Mesenchymal stem cell (in vitro differentiated cells and primary cell): Measurements from ENCODE around the gene DACT2.

Source experiments
- DNase-seq: peaks from one replicate; pipeline ENCODE4 v3.0.0-alpha.2; 2013
- H2AFZ ChIP-seq: one replicate; pipeline ENCODE4 v1.6.1; 2013; ENCODE audit warnings: low read depth, mild to moderate bottlenecking, control low read depth, inconsistent platforms, low read length, moderate library complexity
- H2AK5ac ChIP-seq: 2 replicates; pipeline ENCODE4 v1.6.1; 2013; ENCODE audit warnings: low read length, moderate library complexity, mild to moderate bottlenecking, inconsistent platforms; ENCODE audit not compliant: severe bottlenecking
- H2BK120ac ChIP-seq: one replicate; pipeline ENCODE4 v1.6.1; 2013; ENCODE audit warnings: low read depth, mild to moderate bottlenecking, inconsistent platforms, low read length, moderate library complexity
- H2BK12ac ChIP-seq, 2 experiments: one replicate each; pipeline ENCODE4 v1.6.1; 2013; ENCODE audit warnings: inconsistent platforms in 2 of 2, low read length in 2 of 2, mild to moderate bottlenecking in 2 of 2, moderate library complexity in 2 of 2, control low read depth in 1 of 2
- H2BK15ac ChIP-seq: one replicate; pipeline ENCODE4 v1.6.1; 2013; ENCODE audit warnings: mild to moderate bottlenecking, low read depth, inconsistent platforms; ENCODE audit not compliant: poor library complexity, severe bottlenecking
- H2BK5ac ChIP-seq: 2 replicates; pipeline ENCODE4 v1.6.1; 2013; ENCODE audit warnings: low read depth, mild to moderate bottlenecking, low read length, control low read depth, inconsistent platforms; ENCODE audit not compliant: poor library complexity, severe bottlenecking
- H3K14ac ChIP-seq, 2 experiments: one replicate each; pipeline ENCODE4 v1.6.1; 2013; ENCODE audit warnings: inconsistent platforms in 2 of 2, low read length in 2 of 2, control low read depth in 1 of 2, mild to moderate bottlenecking in 1 of 2, moderate library complexity in 1 of 2
- H3K18ac ChIP-seq, 2 experiments: one replicate each; pipeline ENCODE4 v1.6.1; 2013; ENCODE audit warnings: inconsistent platforms in 2 of 2, low read length in 2 of 2, control low read depth in 1 of 2, low read depth in 1 of 2, mild to moderate bottlenecking in 1 of 2
- H3K23ac ChIP-seq, 2 experiments: one replicate each; pipeline ENCODE4 v1.6.1; 2013; ENCODE audit warnings: inconsistent platforms in 2 of 2, low read length in 2 of 2, mild to moderate bottlenecking in 2 of 2, moderate library complexity in 2 of 2, control low read depth in 1 of 2
- H3K27ac ChIP-seq: 2 replicates; pipeline ENCODE4 v1.5.1; 2013; ENCODE audit warnings: mild to moderate bottlenecking, moderate library complexity, low read length, control low read depth, inconsistent platforms; ENCODE audit not compliant: poor library complexity, severe bottlenecking
- H3K27me3 ChIP-seq, 2 experiments: 2 replicates each; pipeline versions ENCODE4 v1.6.1 to v1.7.0; 2013; ENCODE audit warnings: low read length in 2 of 2, mild to moderate bottlenecking in 2 of 2, moderate library complexity in 2 of 2, control low read depth in 1 of 2, inconsistent platforms in 1 of 2; ENCODE audit not compliant: control insufficient read depth in 1 of 2, insufficient read depth in 1 of 2
- H3K36me3 ChIP-seq, 2 experiments: 2 replicates each; pipeline versions ENCODE4 v1.6.1 to v1.7.0; 2013; ENCODE audit warnings: low read length in 2 of 2, control low read depth in 1 of 2, inconsistent platforms in 1 of 2, low read depth in 1 of 2, mild to moderate bottlenecking in 1 of 2; ENCODE audit not compliant: insufficient read depth in 2 of 2, control insufficient read depth in 1 of 2
- H3K4ac ChIP-seq, 2 experiments: one replicate each; pipeline ENCODE4 v1.6.1; 2013; ENCODE audit warnings: inconsistent platforms in 2 of 2, low read length in 2 of 2, mild to moderate bottlenecking in 2 of 2, moderate library complexity in 2 of 2, control low read depth in 1 of 2, low read depth in 1 of 2
- H3K4me1 ChIP-seq: 2 replicates; pipeline ENCODE4 v1.6.1; 2013; ENCODE audit warnings: low read depth, low read length, control low read depth; ENCODE audit not compliant: control insufficient read depth, insufficient read depth
- H3K4me2 ChIP-seq: 2 replicates; pipeline ENCODE4 v1.6.1; 2013; ENCODE audit warnings: low read length, mild to moderate bottlenecking, inconsistent platforms; ENCODE audit not compliant: poor library complexity, severe bottlenecking
- H3K4me3 ChIP-seq, 2 experiments: 2 replicates each; pipeline versions ENCODE4 v1.5.1 to v1.7.0; 2013; ENCODE audit warnings: low read length in 2 of 2, mild to moderate bottlenecking in 2 of 2, control low read depth in 1 of 2, low read depth in 1 of 2; ENCODE audit not compliant: insufficient read depth in 1 of 2
- H3K79me1 ChIP-seq: replicated peaks from 2 replicates; pipeline ENCODE4 v1.6.1; 2013; ENCODE audit warnings: mild to moderate bottlenecking, control low read depth, low read length, inconsistent platforms; ENCODE audit not compliant: poor library complexity, severe bottlenecking
- H3K9ac ChIP-seq: 2 replicates; pipeline ENCODE4 v1.7.0; 2013; ENCODE audit warnings: mild to moderate bottlenecking, low read length, moderate library complexity
- H3K9me3 ChIP-seq: 2 replicates; pipeline ENCODE4 v1.7.0; 2013; ENCODE audit warnings: mild to moderate bottlenecking, low read length; ENCODE audit not compliant: control insufficient read depth
- H4K8ac ChIP-seq: one replicate; pipeline ENCODE4 v1.6.1; 2013; ENCODE audit warnings: inconsistent platforms, mild to moderate bottlenecking, low read length, moderate library complexity
- H4K91ac ChIP-seq: one replicate; pipeline ENCODE4 v1.6.1; 2013; ENCODE audit warnings: mild to moderate bottlenecking, low read length, inconsistent platforms
- WGBS: methylation state at CpG from one replicate; pipeline ENCODE4 v1.1.7; 2013; ENCODE audit warnings: mixed read lengths; 5-methylcytosine and 5-hydroxymethylcytosine counted together

Gene DACT2

DNA sequence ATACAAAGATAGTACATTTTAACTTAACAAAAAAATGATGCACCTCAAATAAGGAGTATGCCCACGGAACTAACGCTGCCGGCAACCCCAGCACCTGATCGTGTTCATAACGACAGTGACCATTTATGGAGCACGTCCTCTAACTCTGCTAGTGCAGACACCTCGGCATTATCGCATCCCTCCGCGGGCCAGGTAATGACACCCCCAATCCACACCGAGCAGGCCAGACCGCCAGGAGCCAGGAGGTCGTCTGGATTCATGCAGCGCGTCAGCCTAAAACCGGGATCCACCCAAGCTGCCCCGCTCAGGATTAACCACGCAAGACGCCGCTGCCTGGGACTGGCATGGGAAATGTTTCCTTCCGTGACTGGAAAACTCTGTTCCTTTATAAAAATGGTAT, 34.1 kb downstream of the DACT2 start:
- Histone ChIP-seq H3K79me1 (no peaks in the 10 kb centered on the region), H3K18ac (no peak overlapping the region), H2BK5ac (no peak overlapping the region), H2AK5ac (no peak overlapping the region), H3K36me3 (no peaks in the 10 kb centered on the region), H3K14ac (no peak overlapping the region), H3K4me1 (no peaks in the 10 kb centered on the region), H3K4me2 (no peak overlapping the region), H3K27me3 (peaks cover 18 to 29% of the 10 kb centered on the region in 2 experiments), H2AFZ (no peak overlapping the region), H3K9ac (no peak overlapping the region), H2BK12ac (no peak overlapping the region), H4K91ac (no peak overlapping the region), H2BK120ac (no peak overlapping the region), H3K27ac (no peak overlapping the region), H3K4me3 (no peak overlapping the region), H3K23ac (no peak overlapping the region), H2BK15ac (no peak overlapping the region), H3K4ac (no peak overlapping the region), H3K9me3 (no peaks in the 10 kb centered on the region), H4K8ac (no peak overlapping the region)
- DNase-seq: no peak
- 96% methylated on average over 21 of the region's 21 CpGs for WGBS

- Histone ChIP-seq H2AK5ac (no peak overlapping the region), H3K9ac (no peak overlapping the region), H2AFZ (no peak overlapping the region), H3K18ac (no peak overlapping the region), H2BK15ac (no peak overlapping the region), H2BK12ac (no peak overlapping the region), H3K4me1 (no peaks in the 10 kb centered on the region), H3K27ac (no peak overlapping the region), H3K4me3 (no peak overlapping the region), H3K4me2 (no peak overlapping the region), H4K91ac (no peak overlapping the region), H3K9me3 (no peaks in the 10 kb centered on the region), H3K27me3 (peaks cover 31 to 33% of the 10 kb centered on the region in 2 experiments), H4K8ac (no peak overlapping the region), H2BK5ac (no peak overlapping the region), H3K23ac (no peak overlapping the region), H2BK120ac (no peak overlapping the region), H3K79me1 (no peaks in the 10 kb centered on the region), H3K36me3 (no peaks in the 10 kb centered on the region), H3K4ac (no peak overlapping the region), H3K14ac (no peak overlapping the region)
- DNase-seq: no peak
- 92% methylated on average over 6 of the region's 6 CpGs for WGBS
These were observed 35.4 kb downstream of the DACT2 start for GRCh38 chr6:168284187-168284586.

GRCh38 chr6:168283686-168284025, 35.9 kb downstream of the DACT2 start:
- H2BK120ac ChIP-seq: no peak overlapping the region
- no peak overlapping the region for H3K9ac ChIP-seq
- H2BK5ac ChIP-seq: no peak overlapping the region
- H3K27ac ChIP-seq: no peak overlapping the region
- H3K4ac ChIP-seq: no peak overlapping the region
- peaks cover 33 to 36% of the 10 kb centered on the region in 2 experiments for H3K27me3 ChIP-seq
- peaks cover 4% of the 10 kb centered on the region for H3K4me1 ChIP-seq
- no peak overlapping the region for H4K8ac ChIP-seq
- H3K36me3 ChIP-seq: no peaks in the 10 kb centered on the region
- H3K18ac ChIP-seq: no peak overlapping the region
- no peak overlapping the region for H3K14ac ChIP-seq
- H2AFZ ChIP-seq: no peak overlapping the region
- H3K4me3 ChIP-seq: no peak overlapping the region
- DNase-seq: no peak
- H3K23ac ChIP-seq: no peak overlapping the region
- H2BK12ac ChIP-seq: no peak overlapping the region
- H4K91ac ChIP-seq: no peak overlapping the region
- no peaks in the 10 kb centered on the region for H3K9me3 ChIP-seq
- no peak overlapping the region for H2BK15ac ChIP-seq
- no peak overlapping the region for H2AK5ac ChIP-seq
- no peaks in the 10 kb centered on the region for H3K79me1 ChIP-seq
- H3K4me2 ChIP-seq: no peak overlapping the region
- 94% methylated on average over 14 of the region's 14 CpGs for WGBS

DNA sequence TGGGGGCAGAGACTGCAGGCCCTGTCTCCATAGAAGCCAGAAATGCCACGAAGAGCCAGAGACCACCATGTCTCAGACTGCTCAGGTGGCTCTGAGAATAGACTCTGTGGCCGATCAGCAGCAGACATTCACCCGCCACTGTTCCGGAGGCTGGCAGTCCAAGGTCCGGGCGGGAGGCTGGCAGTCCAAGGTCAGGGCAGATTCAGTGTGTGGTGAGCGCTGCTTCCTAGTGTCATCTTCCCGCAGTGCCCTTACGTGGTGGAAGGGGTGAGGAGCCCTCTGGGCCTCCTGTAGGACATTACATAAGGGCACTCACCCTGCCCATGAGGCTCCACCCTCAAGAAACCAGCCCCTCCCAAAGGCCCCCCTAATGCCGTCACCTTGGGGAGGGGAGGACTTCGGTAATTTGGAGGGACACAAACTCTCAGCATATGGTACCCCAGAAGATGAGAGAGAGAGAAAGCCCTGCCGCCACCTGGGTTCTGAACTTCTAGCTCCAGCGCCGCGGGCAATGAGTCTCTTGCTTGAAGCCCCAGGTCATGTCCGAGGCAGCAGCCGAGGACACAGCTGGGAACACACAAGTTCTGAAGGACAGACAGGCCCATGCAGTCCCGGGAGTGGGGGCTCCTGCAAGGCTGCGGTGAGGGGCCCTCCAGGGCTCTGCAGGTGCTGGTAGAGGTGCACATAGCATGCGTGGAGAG, 36.4 kb downstream of the DACT2 start:
- H3K9me3 ChIP-seq: no peaks in the 10 kb centered on the region
- H4K91ac ChIP-seq: no peak overlapping the region
- no peak overlapping the region for H3K18ac ChIP-seq
- H3K23ac ChIP-seq: no peak overlapping the region
- no peak overlapping the region for H3K14ac ChIP-seq
- no peak overlapping the region for H2AK5ac ChIP-seq
- H2BK120ac ChIP-seq: no peak overlapping the region
- no peak overlapping the region for H2BK12ac ChIP-seq
- no peak overlapping the region for H4K8ac ChIP-seq
- H3K4me2 ChIP-seq: no peak overlapping the region
- no peak overlapping the region for H2BK15ac ChIP-seq
- H3K79me1 ChIP-seq: no peaks in the 10 kb centered on the region
- no peak overlapping the region for H3K4me3 ChIP-seq
- no peak overlapping the region for H3K9ac ChIP-seq
- no peak overlapping the region for H3K4ac ChIP-seq
- H3K4me1 ChIP-seq: peaks cover 4% of the 10 kb centered on the region
- no peak overlapping the region for H2AFZ ChIP-seq
- H2BK5ac ChIP-seq: no peak overlapping the region
- 88% methylated on average over 19 of the region's 20 CpGs for WGBS
- no peak overlapping the region for H3K27ac ChIP-seq
- peaks cover 37 to 40% of the 10 kb centered on the region in 2 experiments for H3K27me3 ChIP-seq
- no peaks in the 10 kb centered on the region for H3K36me3 ChIP-seq
- DNase-seq: no peak
